ENCODE measurements around the gene PDCL3.

Gene PDCL3

DNA sequence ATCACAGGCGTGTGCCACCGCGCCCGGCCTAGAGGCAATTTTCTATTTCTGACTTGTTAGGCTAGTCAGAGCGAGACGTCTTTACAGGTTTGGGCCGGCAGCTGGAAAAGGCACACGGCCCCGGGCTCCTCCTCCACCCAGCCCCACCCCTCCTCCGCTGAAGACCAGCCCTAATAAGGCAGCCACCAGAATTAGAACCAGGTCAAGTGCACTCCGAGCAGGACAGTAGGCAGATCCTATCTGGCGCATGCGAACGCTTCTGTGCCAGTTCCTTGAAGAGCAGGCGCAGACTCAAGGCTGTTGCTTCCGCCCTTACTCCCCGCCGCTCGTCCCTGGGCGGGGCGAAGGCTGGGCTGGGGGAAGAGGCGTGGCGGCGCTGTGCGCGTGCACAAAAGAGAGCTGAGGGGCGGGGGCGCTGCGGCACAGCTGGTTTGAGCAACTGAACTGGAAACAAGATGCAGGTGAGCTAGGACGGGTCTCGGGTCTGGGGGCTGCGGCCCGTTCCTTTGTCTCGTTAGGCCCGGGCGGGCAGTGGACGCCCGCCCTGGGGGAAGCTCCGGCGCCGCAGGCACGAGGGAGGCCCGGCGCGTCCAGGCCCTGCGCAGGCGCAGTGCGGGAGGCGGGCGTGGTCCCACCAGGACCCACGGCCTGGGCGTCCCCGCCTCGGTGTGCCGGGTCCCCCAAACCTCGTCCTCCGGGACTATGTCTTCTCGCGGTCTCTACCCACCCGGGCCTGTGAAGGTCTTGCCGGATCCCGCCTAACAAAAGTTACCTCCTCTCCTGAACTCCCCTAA, at the start of gene PDCL3:
PDCL3 (plus strand) TSS at position 381 of the 794 bp plus-strand sequence; CDS start at position 456, 75 bp downstream.
- DNase-seq: peak; percentile 97

DNA sequence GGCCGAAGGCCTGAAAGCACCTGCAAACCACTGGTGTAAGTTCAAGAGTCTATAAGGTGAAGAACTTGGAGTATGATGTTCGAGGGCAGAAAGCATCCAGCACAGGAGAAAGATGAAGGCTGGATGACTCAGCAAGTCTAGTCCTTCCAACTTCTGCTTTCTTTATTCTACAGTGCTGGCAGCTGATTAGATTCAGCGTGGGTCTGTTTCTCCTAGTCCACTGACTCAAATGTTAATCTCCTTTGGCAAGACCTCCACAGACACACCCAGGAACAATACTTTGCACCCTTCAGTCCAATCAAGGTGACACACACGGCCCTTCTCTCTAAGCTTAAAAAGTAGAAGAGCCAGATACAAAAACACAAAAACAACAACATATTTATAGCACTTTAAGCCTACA, 49.1 kb upstream of the PDCL3 start:
- DNase-seq: no peak

DNA sequence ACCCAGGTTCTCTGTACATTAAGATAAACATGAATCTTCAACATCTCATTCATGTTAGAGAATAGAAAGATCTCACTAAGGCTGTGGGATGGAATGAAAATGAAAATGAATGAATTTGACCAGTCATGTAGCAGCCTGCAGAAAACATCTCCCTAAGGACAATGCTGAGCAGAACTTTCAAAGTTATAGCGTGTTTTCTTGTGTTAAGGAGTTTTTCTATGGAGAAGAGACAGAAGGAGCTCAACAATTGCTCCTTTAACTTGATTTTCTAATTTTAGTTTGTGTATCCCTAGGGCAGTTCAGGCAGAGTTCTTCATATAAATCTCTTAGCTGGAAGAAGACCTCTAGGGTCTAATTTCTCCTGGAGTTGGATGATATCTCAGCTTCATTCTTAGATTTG, 45.2 kb upstream of the PDCL3 start:
- DNase-seq: no peak

DNA sequence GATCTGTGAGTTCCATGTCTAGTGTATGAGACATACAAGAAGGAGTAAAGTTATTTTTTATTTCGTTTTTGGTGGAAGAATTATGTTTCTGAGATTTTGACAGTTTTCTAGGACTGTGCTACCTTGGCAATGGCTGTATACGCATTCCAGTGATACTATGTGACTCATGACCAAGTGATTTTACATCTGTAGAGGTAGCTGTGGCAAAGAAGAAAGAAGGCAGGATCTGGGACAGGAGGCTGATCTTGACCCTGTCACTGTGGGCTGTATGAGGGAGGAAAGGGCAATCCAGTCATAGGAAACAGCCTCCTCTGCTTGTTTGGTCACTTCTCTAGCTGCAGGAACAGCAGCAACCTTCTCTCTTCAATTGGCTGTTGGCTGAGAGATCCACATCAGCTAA, 44.0 kb upstream of the PDCL3 start:
- no peak for DNase-seq

DNA sequence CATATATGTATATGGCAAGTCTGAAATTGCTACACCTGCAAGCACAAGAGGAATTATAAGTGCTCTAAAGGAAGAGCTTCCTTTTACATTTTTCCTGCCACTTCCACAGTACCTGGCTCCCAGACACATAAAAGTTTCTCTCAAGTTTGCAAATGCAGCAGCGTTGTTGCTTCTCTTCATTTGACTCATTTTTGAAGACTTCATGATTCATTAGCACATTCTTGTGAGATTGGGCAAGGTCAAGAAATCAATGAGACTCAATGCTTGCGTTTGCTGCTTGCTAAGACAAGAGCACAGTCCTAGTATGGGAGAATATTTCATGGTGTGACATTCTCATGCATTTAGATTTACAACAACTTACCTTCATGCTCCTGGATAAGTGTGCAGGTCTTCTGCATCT, 42.6 kb upstream of the PDCL3 start:
- DNase-seq: no peak

DNA sequence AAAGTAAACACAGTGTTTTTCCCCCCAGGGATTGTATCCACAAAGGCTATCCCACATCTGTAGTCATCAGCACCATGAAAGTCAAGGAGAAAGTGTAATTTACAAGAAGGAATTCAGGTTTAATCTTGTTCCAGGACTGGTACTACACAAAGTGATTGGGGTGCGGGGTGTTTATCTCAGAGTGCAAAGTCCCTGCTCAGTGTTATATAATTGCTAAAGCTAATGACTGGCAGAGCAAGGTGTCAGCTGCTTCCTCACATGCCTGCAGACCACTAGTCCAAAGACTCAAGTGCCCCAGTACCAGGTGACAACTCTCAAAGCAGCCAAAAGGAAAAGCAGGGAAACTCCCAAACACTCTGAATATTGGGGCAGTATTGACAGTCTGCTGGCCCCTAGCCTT, 40.4 kb upstream of the PDCL3 start:
- DNase-seq: no peak

DNA sequence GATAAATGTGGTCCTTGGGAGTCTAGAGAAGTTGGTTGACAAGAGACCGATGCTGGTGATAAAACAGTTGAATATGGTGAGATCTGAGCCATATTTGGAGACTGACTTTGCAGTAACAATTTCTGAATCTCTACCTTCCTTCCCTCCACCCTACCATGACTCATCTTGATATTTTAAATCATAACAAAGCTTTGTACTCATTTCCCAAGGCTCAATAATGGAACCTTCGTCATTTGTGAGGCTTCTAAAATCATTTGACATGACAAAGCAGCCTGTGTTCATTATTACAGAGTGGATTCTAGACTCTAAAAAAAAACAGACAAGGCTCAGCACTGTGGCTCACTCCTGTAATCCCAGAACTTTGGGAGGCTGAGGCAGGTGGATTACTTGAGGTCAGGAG, 38.5 kb upstream of the PDCL3 start:
- DNase-seq: no peak

DNA sequence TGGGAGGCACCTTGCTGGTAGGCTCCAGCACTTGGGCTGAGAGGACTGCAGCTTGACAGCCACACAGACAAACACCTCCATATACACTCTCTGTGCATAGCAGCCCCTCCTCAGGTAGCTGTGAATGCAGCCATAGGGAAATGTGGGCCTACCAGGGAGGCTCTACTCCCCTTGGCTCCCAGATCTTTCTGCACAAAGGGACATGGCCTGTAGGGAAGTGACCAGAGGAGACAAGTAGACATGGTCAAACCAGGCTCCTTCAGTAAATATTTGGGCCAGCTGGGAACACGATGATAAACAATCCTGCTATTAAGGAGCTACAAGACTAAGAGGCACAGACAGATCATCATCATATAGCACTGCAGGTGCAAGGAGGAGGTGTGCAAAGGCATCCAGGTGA, 35.9 kb upstream of the PDCL3 start:
- DNase-seq: no peak

DNA sequence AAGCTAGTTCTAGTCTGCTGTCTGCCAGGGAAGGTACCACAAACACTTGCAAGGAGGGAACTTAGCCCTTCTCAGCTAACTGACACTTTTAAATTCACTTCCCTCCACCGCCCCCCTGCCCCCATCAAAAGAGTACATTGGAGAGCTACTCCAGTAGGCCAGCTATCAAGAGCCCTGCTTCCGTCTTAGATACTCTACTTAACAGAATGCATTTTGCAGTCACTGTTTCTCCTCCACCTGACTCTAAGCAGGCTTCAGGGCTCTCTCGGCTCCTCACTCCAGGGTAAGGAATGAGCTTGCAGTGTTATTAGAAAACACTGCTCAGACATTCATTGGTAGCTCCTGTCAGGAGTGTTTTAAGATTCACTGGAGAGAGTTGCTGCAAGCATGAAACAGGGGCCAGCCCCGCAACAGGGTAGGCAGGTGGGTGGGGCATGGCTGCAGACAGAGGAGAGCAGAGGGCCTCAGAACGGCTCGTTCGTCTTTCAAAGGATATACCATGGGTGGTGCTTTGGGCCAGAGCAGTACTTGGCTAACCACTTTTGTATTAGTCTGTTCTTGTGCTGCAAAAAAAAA, 35.3 kb upstream of the PDCL3 start:
- DNase-seq: no peak

DNA sequence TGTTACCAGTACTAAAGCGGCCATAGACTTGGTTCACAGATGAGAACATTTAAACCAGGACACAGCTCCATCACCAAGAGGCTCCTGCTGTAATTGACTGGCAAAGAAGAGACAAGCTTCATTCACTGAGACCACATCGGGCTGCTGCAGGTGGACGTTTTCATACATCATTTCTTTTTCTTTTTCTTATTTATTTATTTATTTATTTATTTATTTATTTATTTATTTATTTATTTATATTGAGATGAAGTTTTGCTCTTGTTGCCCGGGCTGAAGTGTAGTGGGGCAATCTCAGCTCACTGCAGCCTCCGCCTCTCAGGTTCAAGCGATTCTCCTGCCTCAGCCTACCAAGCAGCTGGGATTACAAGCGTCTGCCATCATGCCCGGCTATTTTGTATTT, 33.6 kb upstream of the PDCL3 start:
- DNase-seq: no peak

DNA sequence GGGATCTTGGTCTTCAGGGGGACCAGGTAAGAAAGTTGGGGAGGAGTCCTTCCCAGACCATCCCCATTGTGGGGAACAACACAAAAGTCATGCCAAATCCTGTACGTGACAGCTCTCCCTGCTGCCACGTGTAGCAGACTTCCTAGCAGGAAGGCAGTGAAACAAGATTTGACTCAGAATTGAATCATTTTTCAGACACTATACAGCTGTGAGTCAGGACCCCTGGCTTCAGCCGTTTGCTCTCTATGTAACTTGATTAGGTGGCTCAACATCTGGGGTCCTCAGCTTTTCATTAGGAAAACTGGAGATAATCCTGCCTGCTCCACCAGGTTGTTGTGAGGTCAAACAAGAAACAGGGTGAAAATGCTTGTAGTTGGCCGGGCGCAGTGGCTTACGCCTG, 32.9 kb upstream of the PDCL3 start:
- DNase-seq: no peak

DNA sequence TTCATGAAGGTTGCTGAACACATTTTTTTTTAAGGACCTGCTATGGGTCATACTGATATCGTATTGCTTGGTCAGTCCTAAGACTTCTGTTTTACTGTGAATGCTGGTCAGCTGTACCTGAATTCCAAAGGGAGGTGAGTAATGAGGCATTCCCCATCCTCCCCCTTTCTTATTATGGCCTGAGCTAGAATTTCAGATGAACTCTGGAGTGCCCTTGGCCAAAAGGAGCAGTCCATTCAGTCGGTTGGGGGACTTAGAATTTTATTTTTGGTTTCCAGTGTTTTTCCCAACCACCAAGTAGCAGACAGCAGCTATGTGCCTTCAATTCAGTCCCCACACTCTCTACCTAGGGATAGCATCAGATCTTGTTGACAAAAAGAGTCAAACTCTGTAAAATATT, 26.9 kb upstream of the PDCL3 start:
- no peak for DNase-seq

DNA sequence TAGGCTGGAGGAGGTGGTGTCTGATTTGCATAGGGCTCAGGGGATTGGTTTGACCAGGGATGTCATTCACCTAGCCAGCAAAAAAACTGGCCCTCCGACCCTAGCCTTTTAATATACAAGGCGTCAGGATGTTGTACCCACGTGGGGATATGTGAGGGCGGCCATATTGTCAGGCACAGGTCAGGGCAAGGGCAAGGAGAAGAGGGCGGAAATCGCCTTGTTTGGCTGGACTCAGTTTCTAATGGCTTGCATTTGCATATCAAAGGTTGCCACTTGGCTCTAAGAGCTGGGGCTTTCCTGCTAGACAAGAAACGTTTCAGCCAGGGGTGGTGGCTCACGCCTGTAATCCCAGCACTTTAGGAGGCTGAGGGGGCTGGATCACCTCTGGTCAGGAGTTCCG, 24.9 kb upstream of the PDCL3 start:
- DNase-seq: no peak

DNA sequence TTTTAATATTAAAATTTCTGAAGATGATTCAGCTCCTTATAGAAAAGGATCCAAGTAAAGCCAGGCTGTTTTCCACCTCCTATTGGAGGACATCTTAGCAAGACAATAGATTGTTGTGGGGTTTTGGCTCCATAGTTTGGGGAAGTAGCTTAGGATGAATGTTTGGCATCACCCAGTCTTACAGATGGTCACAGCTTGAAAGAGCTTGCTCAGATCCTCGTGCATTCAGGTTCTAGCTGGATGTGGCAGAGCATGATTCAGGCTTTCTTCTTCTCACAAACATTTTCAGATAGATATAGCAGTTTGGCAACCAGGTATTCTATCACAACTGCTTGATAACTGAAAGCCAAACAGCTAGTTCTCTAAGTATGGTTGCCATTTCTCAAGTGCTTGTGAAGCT, 23.6 kb upstream of the PDCL3 start:
- DNase-seq: no peak

DNA sequence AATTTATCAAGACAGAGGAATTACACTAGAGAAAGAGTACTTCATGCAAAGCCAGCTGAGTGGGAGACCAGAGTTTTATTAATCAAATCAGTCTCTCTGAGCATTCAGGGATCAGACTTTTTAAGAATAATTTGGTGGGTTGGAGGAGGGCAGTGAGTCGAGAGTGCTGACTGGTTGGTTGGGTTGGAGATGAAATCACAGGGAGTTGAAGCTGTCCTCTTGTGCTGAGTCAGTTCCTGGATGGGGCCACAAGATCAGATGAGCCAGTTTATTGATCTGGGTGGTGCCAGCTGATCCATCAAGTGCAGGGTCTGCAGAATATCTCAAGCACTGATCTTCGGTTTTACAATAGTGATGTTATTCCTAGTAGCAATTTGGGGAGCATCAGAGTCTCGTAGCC, 21.4 kb upstream of the PDCL3 start:
- no peak for DNase-seq

DNA sequence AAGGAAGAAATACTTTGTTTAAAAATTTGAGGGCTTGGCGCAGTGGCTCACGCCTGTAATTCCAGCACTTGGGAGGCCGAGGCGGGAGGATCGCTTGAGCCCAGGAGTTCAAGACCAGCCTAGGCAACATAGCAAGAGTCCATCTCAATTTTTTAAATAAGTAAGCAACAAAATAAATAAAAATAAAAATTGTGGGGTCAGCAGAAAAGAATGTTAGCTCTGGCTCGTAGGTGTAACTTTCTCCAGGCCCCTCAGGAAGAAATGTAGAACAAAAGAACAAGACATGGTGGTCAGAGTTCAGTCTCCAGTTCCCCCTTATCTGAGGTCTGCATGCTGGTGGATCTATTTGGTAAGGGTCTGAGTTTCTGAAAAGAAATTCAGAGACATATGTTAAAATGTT, 20.4 kb upstream of the PDCL3 start:
- DNase-seq: no peak

DNA sequence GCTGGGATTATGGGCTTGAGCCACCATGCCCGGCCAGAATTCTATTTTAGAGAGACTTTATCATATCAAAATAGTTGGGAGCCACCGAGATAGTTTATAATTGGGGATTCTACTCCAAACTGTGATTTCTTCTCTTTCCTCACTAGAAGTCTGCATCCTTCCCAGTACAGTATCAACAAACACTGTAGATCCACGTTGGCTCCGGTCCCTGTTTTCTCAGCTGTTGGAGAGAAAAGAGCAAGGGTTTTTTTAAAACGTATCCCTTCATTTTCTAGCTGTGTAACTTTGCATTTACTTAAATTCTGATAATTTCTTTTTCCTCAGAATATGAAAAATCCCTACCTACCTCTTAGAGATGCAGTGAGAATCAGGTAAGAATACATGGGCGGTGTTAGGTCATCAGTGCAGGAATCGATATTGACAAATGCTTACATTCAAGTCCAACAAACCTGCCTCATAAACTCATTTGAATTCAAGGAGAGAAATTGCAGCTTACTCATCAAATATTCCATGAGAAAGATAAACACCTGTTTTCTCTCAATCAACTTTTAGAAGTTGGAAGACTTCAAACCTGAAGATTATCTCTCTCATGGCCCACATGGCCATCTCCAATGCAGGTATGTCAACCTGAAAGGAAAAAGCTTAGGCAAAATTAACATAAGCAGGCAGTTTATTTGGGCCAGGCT, 17.7 kb upstream of the PDCL3 start:
- no peak for DNase-seq

DNA sequence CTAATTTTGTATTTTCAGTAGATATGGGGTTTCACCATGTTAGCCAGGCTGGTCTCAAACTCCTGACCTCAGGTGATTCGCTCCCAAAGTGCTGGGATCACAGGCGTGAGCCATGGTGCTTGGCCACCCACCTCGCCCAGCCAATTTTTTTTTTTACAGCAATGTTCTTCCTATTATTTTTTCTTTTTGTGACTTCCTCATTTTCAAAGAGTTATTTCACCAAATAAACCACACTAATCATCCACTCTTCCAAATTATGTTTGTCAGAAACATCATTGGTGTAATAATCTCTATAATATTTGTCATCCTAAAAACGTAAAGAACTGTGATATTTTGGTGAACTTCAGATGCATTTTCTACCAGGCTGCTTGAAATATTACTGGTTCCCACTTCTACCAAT, 16.3 kb upstream of the PDCL3 start:
- DNase-seq: no peak

DNA sequence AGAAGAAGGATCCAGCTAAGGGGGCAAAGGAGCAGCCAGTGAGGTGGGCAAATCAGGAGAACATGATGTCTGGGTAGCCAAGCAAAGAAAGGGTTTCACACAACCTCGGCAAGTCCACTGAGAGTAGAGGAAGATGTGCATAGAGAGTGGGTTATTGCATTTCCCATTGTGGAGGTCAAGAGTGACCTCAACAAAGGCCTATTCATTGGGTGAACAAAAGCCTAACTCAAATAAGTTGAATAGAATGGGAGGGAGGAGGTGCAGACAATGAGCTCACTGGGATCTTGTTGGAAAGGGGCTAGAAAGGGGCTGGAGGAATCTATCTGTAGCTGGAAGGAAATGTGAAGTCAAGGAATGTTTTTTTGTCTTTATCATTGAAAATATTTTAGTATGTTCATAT, 14.0 kb upstream of the PDCL3 start:
- DNase-seq: no peak

DNA sequence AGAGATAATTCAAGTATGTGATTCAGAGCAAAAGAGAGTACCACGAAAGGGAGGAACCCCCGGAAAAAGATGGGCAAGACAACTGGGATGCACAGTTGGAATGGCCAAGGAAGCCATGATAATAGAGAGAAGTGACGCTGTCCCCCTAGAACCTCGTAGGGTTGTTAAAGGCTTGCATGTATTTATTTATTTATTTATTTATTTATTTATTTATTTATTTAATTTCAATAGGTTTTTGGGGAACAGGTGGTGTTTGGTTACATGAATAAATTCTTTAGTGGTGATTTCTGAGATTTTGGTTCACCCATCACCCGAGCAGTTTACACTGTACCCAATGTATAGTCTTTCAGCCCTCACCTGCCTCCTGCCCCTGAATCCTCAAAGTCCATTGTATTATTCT, 11.5 kb upstream of the PDCL3 start:
- no peak for DNase-seq

DNA sequence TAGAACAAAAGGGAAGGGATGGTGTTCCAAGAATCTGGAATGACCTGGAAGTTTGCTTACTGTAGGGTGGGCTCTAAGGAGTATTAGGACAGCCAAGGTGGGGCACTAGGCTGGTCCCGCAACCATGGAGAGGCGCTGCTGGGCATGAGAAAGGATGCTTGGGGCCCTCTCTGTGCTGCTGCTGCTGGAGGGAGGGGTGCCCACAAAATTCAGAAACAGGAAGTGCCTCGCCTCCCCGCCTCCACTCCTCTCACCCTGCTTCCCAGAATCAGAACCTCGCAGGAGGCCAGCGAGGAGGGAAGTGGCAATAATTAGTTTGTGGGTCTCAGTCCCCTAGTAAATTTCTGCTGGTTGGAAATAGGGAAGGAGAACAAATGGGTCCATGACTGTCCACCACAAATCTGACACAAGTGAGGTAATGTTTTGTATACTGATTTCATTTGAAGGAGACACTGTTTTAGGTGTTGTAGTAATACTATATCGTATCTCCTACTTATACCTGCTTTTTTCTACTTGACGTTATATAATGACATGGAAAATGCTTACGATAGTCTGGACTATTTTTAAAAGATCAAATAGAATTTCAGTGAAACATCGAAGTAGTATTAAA, 7.9 kb upstream of the PDCL3 start:
- peak; percentile 53 for DNase-seq

DNA sequence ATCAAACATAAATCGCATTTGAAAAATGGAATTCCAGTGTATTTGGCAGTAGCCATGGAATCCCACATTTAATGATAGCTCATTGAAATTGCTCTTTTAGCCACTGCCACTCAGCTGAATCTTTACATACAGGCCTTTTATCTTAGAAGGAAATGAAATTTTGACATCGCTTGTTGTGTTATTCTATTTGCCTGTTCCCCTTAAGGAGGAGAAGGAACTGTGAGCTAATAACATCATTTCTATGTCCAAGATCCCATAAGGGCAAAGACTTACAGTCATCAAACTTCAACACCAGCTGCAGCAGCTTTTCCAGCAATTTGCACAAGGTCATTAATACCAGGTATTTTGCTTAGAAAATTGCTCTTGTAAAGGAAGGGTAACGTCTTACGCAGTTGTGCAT, 6.0 kb upstream of the PDCL3 start:
- DNase-seq: no peak

DNA sequence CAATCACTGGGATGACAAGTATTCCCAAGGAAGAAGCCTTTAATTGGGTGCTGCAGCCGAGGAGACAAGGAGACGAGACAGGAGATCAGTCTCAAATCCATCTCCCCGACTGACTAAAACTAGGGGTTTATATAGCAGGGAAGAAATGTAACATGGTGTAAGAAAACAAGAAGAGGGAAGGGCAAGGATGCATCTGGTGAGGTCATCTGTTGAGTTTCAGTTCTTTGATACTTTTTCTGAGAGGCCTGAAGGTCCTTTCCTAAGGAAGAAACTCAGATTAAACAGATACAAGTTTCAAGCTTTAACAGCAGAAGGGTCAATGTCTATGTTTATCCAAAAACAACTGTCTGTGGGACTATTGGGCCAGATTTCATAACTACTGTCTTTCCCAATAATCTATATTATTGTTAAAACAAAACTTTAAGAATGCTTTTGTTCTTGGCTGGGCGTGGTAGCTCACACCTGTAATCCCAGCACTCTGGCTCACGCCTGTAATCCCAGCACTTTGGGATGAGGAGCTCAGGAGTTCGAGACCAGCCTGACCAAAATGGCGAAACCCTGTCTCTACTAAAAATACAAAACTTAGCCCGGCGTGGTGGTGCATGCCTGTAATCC, 2.5 kb upstream of the PDCL3 start:
- DNase-seq: no peak

DNA sequence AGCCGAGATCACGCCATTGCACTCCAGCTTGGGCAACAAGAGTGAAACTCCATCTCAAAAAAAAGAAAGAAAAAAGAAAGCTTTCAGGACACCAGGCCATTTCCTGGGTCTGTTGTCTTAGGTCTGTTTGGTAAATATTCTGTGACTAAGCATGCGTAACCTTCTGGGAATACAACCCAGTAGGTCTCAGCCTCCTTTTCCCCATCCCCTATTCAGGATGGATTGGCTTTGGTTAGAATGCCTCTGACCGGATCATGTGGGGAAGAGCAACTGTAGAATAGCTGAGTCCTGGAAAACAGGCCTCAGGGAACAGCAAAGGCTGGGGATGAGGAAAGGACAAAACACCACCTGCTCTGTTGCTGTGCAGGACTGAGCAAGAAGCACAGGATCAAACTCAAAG, 1.6 kb upstream of the PDCL3 start:
- no peak for DNase-seq

All from CD4-positive, alpha-beta T cell treated with Interleukin-10 for 1 hour (primary cell).